Central memory CD4-positive, alpha-beta T cell (primary cell): Measurements from ENCODE around the gene MINDY2.

Experiments used
- DNase-seq: peaks from one replicate; pipeline ENCODE4 v3.0.0; 2022

The MINDY2 gene

GRCh38 chr15:58889363-58889762, 118.3 kb downstream of the MINDY2 start:
- DNase-seq = no peak

GRCh38 chr15:58898150-58898680, 127.1 kb downstream of the MINDY2 start:
- no peak for DNase-seq

GRCh38 chr15:58900631-58901030, 129.5 kb downstream of the MINDY2 start:
- no peak for DNase-seq

- peak; percentile 17 for DNase-seq
Observed at GRCh38 chr15:58908550-58909309, 137.6 kb downstream of the MINDY2 start.

- no peak for DNase-seq
Observed at GRCh38 chr15:58909616-58910015, 138.5 kb downstream of the MINDY2 start.

- no peak for DNase-seq
Observed at GRCh38 chr15:58910456-58910855, 139.4 kb downstream of the MINDY2 start.
